IPS DF 19.7 (cell line): Measurements from ENCODE around the gene NEURL1.
"Not testable (repeated sequence)": the region's sequence is repeated elsewhere in the genome, so short reads cannot be mapped to it uniquely, and the experiment has no call there.

ENCODE experiments used
- DNase-seq: peaks from one replicate; pipeline ENCODE4 v3.0.0-alpha.2; 2013; ENCODE audit warnings: low read depth, low spot score

The NEURL1 gene

GRCh38 chr10:103606097-103606438, 112.6 kb downstream of the NEURL1 start:
- DNase-seq = not testable (repeated sequence)

GRCh38 chr10:103607051-103607450, 113.5 kb downstream of the NEURL1 start:
- DNase-seq = not testable (repeated sequence)

- DNase-seq = not testable (repeated sequence)
These were observed 114.6 kb downstream of the NEURL1 start for GRCh38 chr10:103608056-103608455.

GRCh38 chr10:103609231-103610082, 116.0 kb downstream of the NEURL1 start:
- no peak for DNase-seq

- no peak for DNase-seq
These were observed 116.6 kb downstream of the NEURL1 start for GRCh38 chr10:103610083-103610472.

GRCh38 chr10:103610921-103611511, 117.5 kb downstream of the NEURL1 start:
- DNase-seq = no peak

- DNase-seq = no peak
These were observed 119.2 kb downstream of the NEURL1 start for GRCh38 chr10:103612462-103613365.

GRCh38 chr10:103613616-103614015, 120.1 kb downstream of the NEURL1 start:
- DNase-seq = no peak

- DNase-seq = no peak
These were observed 121.0 kb downstream of the NEURL1 start for GRCh38 chr10:103614306-103615158.

GRCh38 chr10:103616705-103617601, 123.4 kb downstream of the NEURL1 start:
- no peak for DNase-seq

- no peak for DNase-seq
These were observed 124.3 kb downstream of the NEURL1 start for GRCh38 chr10:103617602-103618385.

- no peak for DNase-seq
These were observed 125.3 kb downstream of the NEURL1 start for GRCh38 chr10:103618575-103619423.

- no peak for DNase-seq
These were observed 126.2 kb downstream of the NEURL1 start for GRCh38 chr10:103619424-103620351.

- DNase-seq = no peak
These were observed 126.8 kb downstream of the NEURL1 start for GRCh38 chr10:103620352-103620740.

GRCh38 chr10:103620891-103621782, 127.6 kb downstream of the NEURL1 start:
- no peak for DNase-seq

- no peak for DNase-seq
These were observed 128.2 kb downstream of the NEURL1 start for GRCh38 chr10:103621783-103622125.
